Inferior parietal cortex (tissue), 1 donor: ENCODE results near the gene RGL4.
"Not testable (repeated sequence)": the region's sequence is repeated elsewhere in the genome, so short reads cannot be mapped to it uniquely, and the experiment has no call there.

Experiments used
- DNase-seq: peaks from one replicate; pipeline ENCODE4 v3.0.0-alpha.2; 2016; ENCODE audit errors: extremely low spot score

RGL4 gene

GRCh38 chr22:23698673-23699235 lies 7.9 kb downstream of the RGL4 start:
- DNase-seq = no peak

- no peak for DNase-seq
These were observed 9.9 kb downstream of the RGL4 start for GRCh38 chr22:23700706-23701105.

GRCh38 chr22:23704062-23704461 lies 13.2 kb downstream of the RGL4 start:
- no peak for DNase-seq

GRCh38 chr22:23704829-23705228 lies 14.0 kb downstream of the RGL4 start:
- no peak for DNase-seq

- no peak for DNase-seq
These were observed 14.5 kb downstream of the RGL4 start for GRCh38 chr22:23705358-23705757.

GRCh38 chr22:23708270-23708669 lies 17.5 kb downstream of the RGL4 start:
- no peak for DNase-seq

- no peak for DNase-seq
These were observed 18.3 kb downstream of the RGL4 start for GRCh38 chr22:23709107-23709506.

GRCh38 chr22:23712256-23712655 lies 21.4 kb downstream of the RGL4 start:
- DNase-seq = no peak

GRCh38 chr22:23713696-23714595 lies 23.1 kb downstream of the RGL4 start:
- DNase-seq = no peak

GRCh38 chr22:23714596-23715578 lies 24.1 kb downstream of the RGL4 start:
- DNase-seq = no peak

GRCh38 chr22:23715806-23716375 lies 25.1 kb downstream of the RGL4 start:
- DNase-seq = no peak

GRCh38 chr22:23716811-23717801 lies 26.3 kb downstream of the RGL4 start:
- DNase-seq = peak; percentile 88

GRCh38 chr22:23718371-23719165 lies 27.8 kb downstream of the RGL4 start:
- no peak for DNase-seq

- no peak for DNase-seq
These were observed 30.0 kb downstream of the RGL4 start for GRCh38 chr22:23720855-23721254.

GRCh38 chr22:23722160-23722559 lies 31.3 kb downstream of the RGL4 start:
- no peak for DNase-seq

- no peak for DNase-seq
These were observed 31.9 kb downstream of the RGL4 start for GRCh38 chr22:23722724-23723123.

GRCh38 chr22:23728108-23728507 lies 37.3 kb downstream of the RGL4 start:
- DNase-seq = not testable (repeated sequence)

GRCh38 chr22:23737696-23738095 lies 46.9 kb downstream of the RGL4 start:
- no peak for DNase-seq

- no peak for DNase-seq
These were observed 51.9 kb downstream of the RGL4 start for GRCh38 chr22:23742505-23743264.
